Adrenal gland (tissue), 5 donors: Measurements from ENCODE around the gene MOSPD3.

ENCODE experiments used
- POLR2A ChIP-seq, 2 donors: fragments of 450-650 bp; IDR thresholded peaks; one replicate each; pipeline ENCODE4 v1.6.1; 2017; ENCODE audit warnings: antibody characterized with exemption in 2 of 2, mild to moderate bottlenecking in 2 of 2, moderate library complexity in 1 of 2
- TF ChIP-seq, protein P1 (sequence below), 6 experiments: fragments of 450-650 bp in 4 of 6; fragments of 200-600 bp in 2 of 6; sonication (generic) in 1 of 6; IDR thresholded peaks; 1 replicate in 5 of 6; 2 replicates in 1 of 6; pipeline versions ENCODE4 v1.5.1 to v1.8.0; 2016 to 2021; ENCODE audit warnings: antibody characterized with exemption in 6 of 6, mild to moderate bottlenecking in 2 of 6, moderate library complexity in 1 of 6
- donor health status: DM: no; HTN: no; CAD: no.

DNA sequence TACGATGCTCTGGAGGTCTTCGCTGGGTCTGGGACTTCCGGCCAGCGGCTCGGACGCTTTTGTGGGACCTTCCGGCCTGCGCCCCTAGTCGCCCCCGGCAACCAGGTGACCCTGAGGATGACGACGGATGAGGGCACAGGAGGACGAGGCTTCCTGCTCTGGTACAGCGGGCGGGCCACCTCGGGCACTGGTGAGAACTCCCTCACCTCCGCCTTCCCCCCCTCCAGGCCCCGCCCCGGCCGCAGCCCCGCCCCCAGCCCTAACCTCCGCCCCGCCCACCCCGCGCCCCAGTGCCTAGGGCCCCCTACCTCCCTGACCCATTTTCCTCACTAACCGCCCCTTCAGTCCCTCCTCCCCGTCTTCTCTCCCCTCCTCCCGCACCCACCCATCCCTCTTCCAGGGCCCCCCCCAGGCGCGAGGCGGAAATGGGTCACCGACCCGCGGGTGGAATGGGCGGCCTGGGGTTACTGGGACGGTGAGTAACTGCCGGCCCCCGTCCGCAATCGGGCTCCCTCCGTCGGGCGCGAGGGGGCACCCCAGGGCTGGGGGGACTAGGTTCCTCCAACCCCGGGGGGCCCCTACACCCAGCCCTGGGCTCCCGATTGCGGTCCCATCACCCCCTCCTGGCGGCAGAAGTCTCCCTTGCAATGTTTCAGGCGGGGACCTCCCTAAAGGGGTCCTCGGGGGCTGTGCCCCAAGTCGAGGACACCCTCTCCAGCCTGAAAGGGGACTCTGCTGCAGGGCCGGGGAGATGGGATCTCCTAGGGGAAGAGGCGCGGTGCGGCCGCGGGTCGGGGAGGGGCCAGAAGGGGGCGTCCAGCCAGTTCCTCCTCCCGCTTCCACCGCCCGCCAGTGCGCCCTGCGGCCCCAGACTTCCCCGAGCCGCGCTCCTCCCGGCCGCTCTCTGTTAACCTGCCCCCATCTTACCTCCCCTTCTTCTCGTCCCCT is 8.0 kb upstream of the MOSPD3 start:
- TF ChIP-seq, protein P1, sequence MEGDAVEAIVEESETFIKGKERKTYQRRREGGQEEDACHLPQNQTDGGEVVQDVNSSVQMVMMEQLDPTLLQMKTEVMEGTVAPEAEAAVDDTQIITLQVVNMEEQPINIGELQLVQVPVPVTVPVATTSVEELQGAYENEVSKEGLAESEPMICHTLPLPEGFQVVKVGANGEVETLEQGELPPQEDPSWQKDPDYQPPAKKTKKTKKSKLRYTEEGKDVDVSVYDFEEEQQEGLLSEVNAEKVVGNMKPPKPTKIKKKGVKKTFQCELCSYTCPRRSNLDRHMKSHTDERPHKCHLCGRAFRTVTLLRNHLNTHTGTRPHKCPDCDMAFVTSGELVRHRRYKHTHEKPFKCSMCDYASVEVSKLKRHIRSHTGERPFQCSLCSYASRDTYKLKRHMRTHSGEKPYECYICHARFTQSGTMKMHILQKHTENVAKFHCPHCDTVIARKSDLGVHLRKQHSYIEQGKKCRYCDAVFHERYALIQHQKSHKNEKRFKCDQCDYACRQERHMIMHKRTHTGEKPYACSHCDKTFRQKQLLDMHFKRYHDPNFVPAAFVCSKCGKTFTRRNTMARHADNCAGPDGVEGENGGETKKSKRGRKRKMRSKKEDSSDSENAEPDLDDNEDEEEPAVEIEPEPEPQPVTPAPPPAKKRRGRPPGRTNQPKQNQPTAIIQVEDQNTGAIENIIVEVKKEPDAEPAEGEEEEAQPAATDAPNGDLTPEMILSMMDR (IDR thresholded peaks at IDR 0.05) = peak; percentile 9 to 57 (median 38)
- TF ChIP-seq POLR2A (IDR thresholded peaks at IDR 0.05) = peak in 1 of 2 donors; percentile 24
